Activated T-helper 17 cell treated with anti-CD3 and anti-CD28 coated beads, Interleukin-2, amount 50 U/mL, for 72 hours (primary cell): ENCODE data around the gene HUWE1. TPM values are rescaled to one million over a fixed set of nuclear protein-coding genes. Genes with fewer than 3 reads are reported as not detected.
"Not testable (repeated sequence)": the region's sequence is repeated elsewhere in the genome, so short reads cannot be mapped to it uniquely, and the experiment has no call there.

Experiments
- ATAC-seq: fragments of 150-1000 bp; cut with Tn5 transposase; replicated peaks from 2 replicates; pipeline ENCODE4 v1.10.0; 2021; ENCODE audit warnings: mild to moderate bottlenecking, moderate library complexity
- H3K27ac Mint-ChIP-seq: one replicate; pipeline ENCODE4 v1.8.0; 2022; ENCODE audit warnings: mixed read lengths
- H3K27me3 Mint-ChIP-seq: one replicate; pipeline ENCODE4 v1.8.0; 2022; ENCODE audit warnings: mixed read lengths
- H3K36me3 Mint-ChIP-seq: one replicate; pipeline ENCODE4 v1.8.0; 2022; ENCODE audit warnings: low read depth, mild to moderate bottlenecking, mixed read lengths
- H3K4me1 Mint-ChIP-seq: one replicate; pipeline ENCODE4 v1.8.0; 2022; ENCODE audit warnings: mixed read lengths
- H3K4me3 Mint-ChIP-seq: one replicate; pipeline ENCODE4 v1.8.0; 2022; ENCODE audit warnings: mild to moderate bottlenecking, mixed read lengths
- H3K9me3 Mint-ChIP-seq: one replicate; pipeline ENCODE4 v1.8.0; 2022; ENCODE audit warnings: mixed read lengths
- total RNA-seq, 2 donors: library from RNA; stranded (reverse); gene quantifications; one replicate each; pipeline ENCODE4 v1.2.3, GENCODE V29; 2022

Gene HUWE1
- total RNA-seq, 2 donors from 2014 or later: 455 to 608 TPM

DNA sequence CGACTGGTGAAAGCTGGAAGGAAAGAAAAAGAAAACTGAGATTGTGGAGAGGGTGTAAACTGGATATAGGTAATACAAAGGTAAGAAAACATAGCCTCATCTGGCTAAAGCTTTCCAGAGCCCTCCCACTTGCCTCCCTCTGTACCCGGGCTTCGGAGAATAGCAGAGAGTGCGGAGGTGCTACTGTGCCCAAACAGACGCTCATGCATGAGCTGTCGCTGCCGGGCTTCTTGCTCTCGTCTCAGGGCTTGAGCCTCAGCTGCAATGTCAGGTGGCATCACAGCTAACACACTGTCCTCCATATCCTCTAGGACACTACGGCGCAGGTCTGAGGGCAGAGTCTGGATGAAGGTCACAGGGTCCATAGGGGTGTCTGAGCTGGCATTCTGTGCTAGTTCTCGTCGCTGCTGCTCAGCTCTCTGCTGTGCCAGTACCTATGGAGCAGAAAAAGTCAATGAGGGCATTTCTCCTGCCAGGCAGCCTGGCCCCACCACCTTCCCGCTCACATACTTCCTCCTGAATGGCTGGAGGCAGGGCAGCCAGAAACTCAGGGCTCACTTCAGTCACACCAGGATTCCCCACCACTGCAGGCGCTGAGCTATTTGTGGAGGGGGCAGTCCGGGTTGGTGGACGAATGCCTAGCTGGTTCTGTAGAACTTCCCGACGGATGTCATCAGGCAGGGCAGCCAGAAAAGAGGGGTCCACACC, 135.6 kb downstream of the HUWE1 start:
- Mint-ChIP-seq H3K27ac (no peak overlapping the region), H3K4me1 (no peaks in the 10 kb centered on the region), H3K9me3 (no peaks in the 10 kb centered on the region), H3K36me3 (peaks cover 97% of the 10 kb centered on the region), H3K4me3 (no peak overlapping the region), H3K27me3 (no peaks in the 10 kb centered on the region)
- ATAC-seq: no peak

DNA sequence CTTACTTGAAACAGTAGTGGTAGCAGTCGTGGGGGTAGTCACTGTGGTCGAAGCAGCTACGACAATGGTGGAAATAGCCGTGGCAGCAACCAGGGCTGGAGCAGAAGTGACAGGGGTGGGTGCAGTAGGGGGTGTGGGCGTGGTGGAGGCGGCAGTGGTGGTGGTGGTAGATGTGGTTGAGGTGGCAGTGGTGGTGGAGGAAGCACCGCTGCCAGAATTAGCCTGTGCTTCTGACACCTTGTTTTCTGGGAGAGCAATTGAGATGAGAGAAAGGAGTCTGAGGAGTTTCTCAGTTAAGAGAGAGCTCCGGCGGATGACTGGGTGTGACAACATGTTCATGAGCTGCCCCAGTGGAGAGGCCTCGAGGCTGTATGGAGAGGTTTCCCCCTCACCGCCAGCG, 138.9 kb downstream of the HUWE1 start:
- H3K9me3 Mint-ChIP-seq: no peaks in the 10 kb centered on the region
- H3K36me3 Mint-ChIP-seq: peaks cover 100% of the 10 kb centered on the region
- no peaks in the 10 kb centered on the region for H3K4me1 Mint-ChIP-seq
- ATAC-seq: no peak
- H3K27me3 Mint-ChIP-seq: no peaks in the 10 kb centered on the region
- H3K4me3 Mint-ChIP-seq: no peak overlapping the region
- H3K27ac Mint-ChIP-seq: peak overlapping the region; percentile 61

DNA sequence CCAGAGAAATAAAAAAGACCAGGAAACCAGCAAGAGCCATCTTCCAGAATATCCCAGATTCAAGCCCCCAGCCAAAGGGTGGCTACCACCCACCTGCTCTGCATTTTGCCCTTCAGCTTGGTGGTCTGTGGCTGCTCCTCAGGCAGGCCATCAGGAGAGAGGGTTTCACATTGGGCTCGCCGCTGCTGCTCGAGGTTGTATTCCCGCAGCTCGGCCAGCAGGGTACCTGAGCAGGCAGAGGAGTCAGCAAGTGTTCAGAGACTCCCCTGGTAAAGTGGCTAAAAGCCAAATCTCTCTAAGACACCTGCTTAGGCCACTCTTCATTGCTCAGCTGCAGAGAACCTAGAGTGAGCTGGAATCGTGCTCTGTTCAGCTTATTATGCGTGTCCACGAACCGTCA, 141.6 kb downstream of the HUWE1 start:
- H3K27me3 Mint-ChIP-seq: no peaks in the 10 kb centered on the region
- no peaks in the 10 kb centered on the region for H3K4me1 Mint-ChIP-seq
- H3K36me3 Mint-ChIP-seq: peaks cover 100% of the 10 kb centered on the region
- no peak for ATAC-seq
- H3K27ac Mint-ChIP-seq: no peak overlapping the region
- no peaks in the 10 kb centered on the region for H3K9me3 Mint-ChIP-seq
- no peak overlapping the region for H3K4me3 Mint-ChIP-seq

DNA sequence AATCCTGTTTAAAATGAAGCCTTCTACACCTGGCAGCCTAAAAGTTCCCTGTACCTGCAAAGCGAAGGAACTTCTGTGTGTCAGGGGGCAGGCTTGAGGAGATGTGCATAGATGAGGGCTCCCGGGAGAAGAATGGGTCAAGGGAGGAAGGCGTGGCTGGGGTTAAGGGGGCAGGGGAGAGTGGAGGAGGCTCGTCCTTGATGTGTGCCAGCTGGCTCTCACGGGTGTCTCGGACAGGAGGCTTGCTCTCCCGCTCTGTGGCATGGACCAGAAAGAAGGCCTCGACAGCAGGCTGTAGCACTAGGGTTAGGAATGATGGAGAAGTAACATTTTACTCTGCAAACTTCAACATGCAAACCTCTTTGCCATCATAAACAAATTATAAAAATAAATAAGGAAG, 147.7 kb downstream of the HUWE1 start:
- Mint-ChIP-seq H3K27me3 (no peaks in the 10 kb centered on the region), H3K36me3 (peaks cover 100% of the 10 kb centered on the region), H3K4me3 (no peak overlapping the region), H3K4me1 (no peaks in the 10 kb centered on the region), H3K27ac (no peak overlapping the region), H3K9me3 (no peaks in the 10 kb centered on the region)
- no peak for ATAC-seq

DNA sequence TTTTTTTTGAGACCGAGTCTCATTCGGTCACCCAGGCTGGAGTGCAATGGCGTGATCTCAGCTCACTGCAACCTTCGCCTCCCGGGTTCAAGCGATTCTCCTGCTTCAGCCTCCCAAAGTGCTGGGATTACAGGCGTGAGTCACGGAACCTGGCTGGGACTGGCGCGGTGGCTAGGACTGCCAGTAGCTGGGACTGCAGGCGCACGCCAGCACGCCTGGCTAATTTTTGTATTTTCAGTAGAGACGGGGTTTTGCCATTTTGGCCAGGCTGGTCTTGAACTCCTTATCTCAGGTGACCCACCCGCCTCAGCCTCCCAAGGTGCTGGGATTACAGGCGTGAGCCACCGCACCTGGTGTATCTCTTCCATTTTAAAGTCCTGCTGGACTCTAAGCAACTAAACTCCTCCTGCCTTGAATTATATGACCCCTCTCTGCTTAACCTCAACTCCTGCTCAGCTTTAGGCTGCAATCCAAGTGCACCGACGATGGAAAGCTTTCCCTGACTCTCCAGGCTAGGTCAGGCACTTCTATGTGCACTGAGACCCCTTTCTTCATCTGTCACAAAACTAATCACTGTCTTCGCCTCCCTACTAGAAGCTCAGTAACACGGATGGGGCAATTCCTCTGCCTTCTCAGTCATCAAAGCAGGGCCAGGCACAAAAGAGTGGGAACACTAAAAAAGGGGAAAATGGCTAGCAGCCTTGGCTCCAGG, 155.1 kb downstream of the HUWE1 start:
- peak overlapping the region; percentile 58 for H3K27ac Mint-ChIP-seq
- H3K36me3 Mint-ChIP-seq: peaks cover 39% of the 10 kb centered on the region
- not testable (repeated sequence) for ATAC-seq, H3K4me1 Mint-ChIP-seq, H3K4me3 Mint-ChIP-seq, H3K9me3 Mint-ChIP-seq, H3K27me3 Mint-ChIP-seq

DNA sequence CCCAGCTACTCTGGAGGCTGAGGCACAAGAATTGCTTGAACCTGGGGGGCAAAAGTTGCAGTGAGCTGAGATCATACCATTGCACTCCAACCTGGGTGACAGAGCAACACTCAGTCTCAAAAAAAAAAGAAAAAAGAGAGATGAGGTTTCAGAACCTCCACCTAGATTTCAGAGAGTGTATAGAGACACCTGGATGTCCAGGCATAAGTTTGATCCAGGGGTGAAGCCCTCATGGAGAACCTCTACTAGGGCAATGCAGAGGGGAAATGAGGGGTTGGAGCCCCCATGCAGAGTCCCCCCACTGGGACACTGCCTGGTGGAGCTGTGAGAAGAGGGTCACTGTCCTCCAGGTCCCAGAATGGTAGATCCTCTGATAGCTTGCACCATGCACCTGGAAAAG, 159.5 kb downstream of the HUWE1 start:
- Mint-ChIP-seq H3K36me3 (no peaks in the 10 kb centered on the region), H3K4me3 (no peak overlapping the region), H3K27ac (no peak overlapping the region), H3K4me1 (no peaks in the 10 kb centered on the region), H3K27me3 (no peaks in the 10 kb centered on the region), H3K9me3 (no peaks in the 10 kb centered on the region)
- no peak for ATAC-seq

DNA sequence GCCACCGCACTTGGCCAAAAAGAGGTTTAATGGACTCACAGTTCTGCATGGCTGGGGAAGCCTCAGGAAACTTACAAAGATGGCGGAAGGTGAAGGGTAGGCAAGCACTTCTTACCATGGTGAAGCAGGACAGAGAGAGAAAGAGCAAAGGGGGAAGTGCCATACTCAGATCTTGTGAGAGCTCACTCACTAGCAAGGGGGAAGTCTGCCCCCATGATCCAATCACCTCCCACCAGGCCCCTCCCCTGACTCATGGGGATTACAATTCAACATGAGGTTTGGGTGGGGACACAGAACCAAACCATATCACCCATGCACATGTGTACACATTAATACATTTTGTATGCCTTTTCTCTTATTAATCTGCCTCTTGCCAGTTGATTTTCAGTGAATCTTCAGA, 175.2 kb downstream of the HUWE1 start:
- Mint-ChIP-seq H3K27me3 (no peaks in the 10 kb centered on the region), H3K4me1 (no peaks in the 10 kb centered on the region), H3K9me3 (no peaks in the 10 kb centered on the region), H3K27ac (no peak overlapping the region), H3K36me3 (no peaks in the 10 kb centered on the region), H3K4me3 (no peak overlapping the region)
- no peak for ATAC-seq

DNA sequence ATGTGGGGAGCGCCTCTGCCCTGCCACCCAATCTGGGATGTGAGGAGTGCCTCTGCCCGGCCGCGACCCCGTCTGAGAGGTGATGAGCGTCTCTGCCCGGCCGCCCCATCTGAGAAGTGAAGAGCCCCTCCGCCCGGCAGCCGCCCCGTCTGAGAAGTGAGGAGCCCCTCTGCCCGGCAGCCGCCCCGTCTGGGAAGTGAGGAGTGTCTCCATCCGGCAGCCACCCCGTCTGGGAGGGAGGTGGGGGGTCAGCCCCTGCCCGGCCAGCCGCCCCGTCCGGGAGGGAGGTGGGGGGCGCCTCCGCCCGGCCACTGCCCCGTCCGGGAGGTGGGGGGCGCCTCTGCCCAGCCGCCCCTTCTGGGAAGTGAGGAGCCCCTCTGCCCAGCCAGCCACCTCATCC, 182.5 kb downstream of the HUWE1 start:
- not testable (repeated sequence) for H3K9me3 Mint-ChIP-seq, ATAC-seq, H3K36me3 Mint-ChIP-seq, H3K27me3 Mint-ChIP-seq, H3K4me3 Mint-ChIP-seq, H3K4me1 Mint-ChIP-seq, H3K27ac Mint-ChIP-seq

DNA sequence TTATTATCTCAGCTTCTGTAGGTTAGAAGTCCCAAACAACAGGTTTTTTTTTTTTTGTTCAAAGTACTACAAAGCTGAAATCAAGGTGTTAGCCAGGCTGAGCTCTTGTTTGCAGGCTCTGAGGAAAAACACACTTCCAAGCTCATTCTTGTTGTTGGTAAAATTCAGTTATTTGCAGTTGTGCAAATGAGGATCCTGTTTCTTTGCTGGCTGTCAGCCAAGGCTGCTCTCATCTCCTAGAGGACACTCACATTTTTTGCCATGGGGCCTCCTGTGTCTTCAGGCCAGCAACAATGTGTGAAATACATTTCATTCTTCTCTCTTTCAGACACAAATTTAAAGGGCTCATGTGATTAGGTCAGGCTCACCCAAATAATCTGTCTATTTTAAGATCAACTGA, 192.1 kb downstream of the HUWE1 start:
- Mint-ChIP-seq H3K4me3 (no peak overlapping the region), H3K4me1 (no peaks in the 10 kb centered on the region), H3K36me3 (no peaks in the 10 kb centered on the region), H3K9me3 (no peaks in the 10 kb centered on the region), H3K27me3 (no peaks in the 10 kb centered on the region), H3K27ac (no peak overlapping the region)
- no peak for ATAC-seq

DNA sequence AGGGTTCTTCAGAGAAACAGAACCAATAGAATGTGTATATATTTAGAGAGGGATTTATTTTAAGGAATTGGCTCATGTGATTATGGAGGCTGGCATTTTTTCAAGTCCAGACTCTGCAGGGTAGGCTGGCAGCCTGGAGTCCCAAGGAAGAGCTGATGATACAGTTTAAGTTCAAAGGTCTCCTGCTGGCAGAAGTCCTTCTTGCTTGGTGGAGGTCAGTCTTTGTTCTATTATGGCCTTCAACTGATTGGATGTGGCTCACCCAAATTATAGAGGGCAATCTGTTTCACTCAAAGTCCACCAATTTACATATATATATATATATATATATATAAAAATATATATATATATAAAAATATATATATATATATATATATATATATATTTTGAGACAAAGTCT, 200.2 kb downstream of the HUWE1 start:
- H3K27me3 Mint-ChIP-seq: no peaks in the 10 kb centered on the region
- H3K4me3 Mint-ChIP-seq: no peak overlapping the region
- no peak overlapping the region for H3K27ac Mint-ChIP-seq
- H3K4me1 Mint-ChIP-seq: no peaks in the 10 kb centered on the region
- H3K9me3 Mint-ChIP-seq: no peaks in the 10 kb centered on the region
- no peak for ATAC-seq
- H3K36me3 Mint-ChIP-seq: no peaks in the 10 kb centered on the region

DNA sequence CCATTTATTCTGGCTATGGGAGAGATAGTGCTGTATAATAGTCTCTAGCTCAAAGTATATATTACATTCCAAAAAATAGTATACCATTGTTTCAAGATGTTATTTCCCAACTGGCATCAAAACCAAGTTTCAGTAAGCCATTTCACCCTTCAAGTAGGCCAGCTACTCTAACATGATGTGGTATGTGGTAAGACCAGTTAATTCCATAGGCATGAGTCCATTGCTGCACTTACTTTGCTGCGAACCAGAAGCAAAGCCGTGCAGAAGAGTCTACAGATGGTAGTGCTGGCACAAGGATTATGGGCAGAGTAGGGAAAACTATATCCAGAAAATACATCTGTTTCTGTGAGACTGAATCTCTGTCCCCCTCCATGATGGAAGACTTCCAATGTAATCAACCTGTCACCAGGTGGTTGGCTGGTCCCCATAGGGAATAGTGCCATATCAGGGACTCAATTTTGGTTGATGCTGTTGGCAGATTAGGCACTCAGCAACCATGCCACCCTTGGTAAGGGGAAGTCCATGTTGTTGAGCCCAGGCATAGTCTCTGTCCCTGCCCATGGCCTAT, 202.6 kb downstream of the HUWE1 start:
- H3K27ac Mint-ChIP-seq: no peak overlapping the region
- no peak for ATAC-seq
- H3K36me3 Mint-ChIP-seq: no peaks in the 10 kb centered on the region
- no peak overlapping the region for H3K4me3 Mint-ChIP-seq
- no peaks in the 10 kb centered on the region for H3K4me1 Mint-ChIP-seq
- no peaks in the 10 kb centered on the region for H3K27me3 Mint-ChIP-seq
- no peaks in the 10 kb centered on the region for H3K9me3 Mint-ChIP-seq

DNA sequence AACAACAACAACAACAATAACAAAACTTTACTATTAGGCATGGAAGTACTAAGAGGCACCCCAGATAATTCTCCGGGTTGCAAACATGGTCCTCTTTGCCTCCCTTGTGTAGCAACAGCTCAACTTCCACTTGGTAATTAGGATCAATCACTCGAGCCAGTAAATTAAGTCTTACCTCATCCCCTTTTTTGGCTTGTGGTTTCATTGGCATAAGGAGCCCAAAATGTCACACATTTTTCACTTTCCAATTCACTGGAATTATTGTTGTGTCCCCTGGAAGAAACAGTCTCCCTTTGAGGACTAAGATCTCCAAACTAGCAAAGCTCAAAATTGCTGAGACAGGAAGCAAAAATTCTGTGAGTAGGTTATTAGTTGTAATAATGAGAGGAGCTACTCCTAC, 203.1 kb downstream of the HUWE1 start:
- Mint-ChIP-seq H3K27me3 (no peaks in the 10 kb centered on the region), H3K9me3 (no peaks in the 10 kb centered on the region), H3K4me3 (no peak overlapping the region), H3K4me1 (no peaks in the 10 kb centered on the region), H3K36me3 (no peaks in the 10 kb centered on the region), H3K27ac (no peak overlapping the region)
- ATAC-seq: no peak
